Measurements from ENCODE around the gene PVALEF.
"Not testable (repeated sequence)": the region's sequence is repeated elsewhere in the genome, so short reads cannot be mapped to it uniquely, and the experiment has no call there.

The PVALEF gene

GRCh38 chr17:81144423-81144781, 20.9 kb upstream of the PVALEF start:
- no peak for DNase-seq (ENCODE audit: low read depth)

GRCh38 chr17:81146208-81146607, 19.1 kb upstream of the PVALEF start:
- not testable (repeated sequence) for DNase-seq (ENCODE audit: low read depth)

- no peak for DNase-seq (ENCODE audit: low read depth)
Observed at GRCh38 chr17:81147701-81148100, 17.6 kb upstream of the PVALEF start.

GRCh38 chr17:81148571-81148970, 16.7 kb upstream of the PVALEF start:
- no peak for DNase-seq (ENCODE audit: low read depth)

- no peak for DNase-seq (ENCODE audit: low read depth)
Observed at GRCh38 chr17:81148986-81149533, 16.2 kb upstream of the PVALEF start.

GRCh38 chr17:81150377-81151077, 14.8 kb upstream of the PVALEF start:
- DNase-seq (ENCODE audit: low read depth) = no peak

GRCh38 chr17:81151278-81151677, 14.0 kb upstream of the PVALEF start:
- no peak for DNase-seq (ENCODE audit: low read depth)

- DNase-seq (ENCODE audit: low read depth) = no peak
Observed at GRCh38 chr17:81152288-81152828, 12.9 kb upstream of the PVALEF start.

GRCh38 chr17:81153340-81153803, 11.9 kb upstream of the PVALEF start:
- DNase-seq (ENCODE audit: low read depth) = peak; percentile 8

GRCh38 chr17:81154016-81154415, 11.3 kb upstream of the PVALEF start:
- DNase-seq (ENCODE audit: low read depth) = not testable (repeated sequence)

- DNase-seq (ENCODE audit: low read depth) = no peak
Observed at GRCh38 chr17:81154961-81155360, 10.3 kb upstream of the PVALEF start.

- no peak for DNase-seq (ENCODE audit: low read depth)
Observed at GRCh38 chr17:81156866-81157805, 8.2 kb upstream of the PVALEF start.

GRCh38 chr17:81157848-81158687, 7.2 kb upstream of the PVALEF start:
- DNase-seq (ENCODE audit: low read depth) = no peak

GRCh38 chr17:81158688-81159590, 6.4 kb upstream of the PVALEF start:
- DNase-seq (ENCODE audit: low read depth) = no peak

- no peak for DNase-seq (ENCODE audit: low read depth)
Observed at GRCh38 chr17:81159611-81160265, 5.6 kb upstream of the PVALEF start.

GRCh38 chr17:81160306-81160705, 5.0 kb upstream of the PVALEF start:
- DNase-seq (ENCODE audit: low read depth) = no peak

- no peak for DNase-seq (ENCODE audit: low read depth)
Observed at GRCh38 chr17:81160747-81161453, 4.4 kb upstream of the PVALEF start.

- no peak for DNase-seq (ENCODE audit: low read depth)
Observed at GRCh38 chr17:81161536-81161935, 3.8 kb upstream of the PVALEF start.

- no peak for DNase-seq (ENCODE audit: low read depth)
Observed at GRCh38 chr17:81161972-81162371, 3.3 kb upstream of the PVALEF start.
